SK-N-SH treated with all-trans-retinoic acid at 6 μM for 48 hours (cell line): ENCODE measurements around the gene TTYH2.
A peak's percentile ranks its signal among the peaks of the same experiment; 100 is the strongest.

Experiments
- ATAC-seq: fragments of 200-7000 bp; cut with Tn5 transposase; 3 replicates; pipeline ENCODE4 v1.9.1; 2020; ENCODE audit warnings: mild to moderate bottlenecking, moderate library complexity
- BACH2 ChIP-seq: fragments of 250-450 bp; sonication (Bioruptor Pico); IDR thresholded peaks from 2 replicates; pipeline ENCODE4 v1.9.0; 2021; ENCODE audit warnings: mild to moderate bottlenecking, borderline replicate concordance
- GLIS3 ChIP-seq: fragments of 250-450 bp; sonication (Bioruptor Pico); IDR thresholded peaks from 2 replicates; pipeline ENCODE4 v1.5.0; 2020; ENCODE audit warnings: mild to moderate bottlenecking, moderate library complexity
- OSR1 ChIP-seq: fragments of 250-450 bp; sonication (Bioruptor Pico); IDR thresholded peaks from 2 replicates; pipeline ENCODE4 v1.8.0; 2022; ENCODE audit warnings: moderate library complexity, mild to moderate bottlenecking, inconsistent platforms
- PPARA ChIP-seq: fragments of 250-450 bp; sonication (Bioruptor Pico); IDR thresholded peaks from 2 replicates; pipeline ENCODE4 v1.5.0; 2020; ENCODE audit warnings: mild to moderate bottlenecking, borderline replicate concordance
- RARB ChIP-seq: fragments of 250-450 bp; sonication (Bioruptor Pico); IDR thresholded peaks from 2 replicates; pipeline ENCODE4 v1.8.0; 2021; ENCODE audit warnings: mild to moderate bottlenecking, moderate library complexity
- SNAI2 ChIP-seq: fragments of 250-450 bp; sonication (Bioruptor Pico); IDR thresholded peaks from 2 replicates; pipeline ENCODE4 v1.5.0; 2020; ENCODE audit warnings: mild to moderate bottlenecking, moderate library complexity
- TCF4 ChIP-seq: fragments of 250-450 bp; sonication (Bioruptor Pico); IDR thresholded peaks from 2 replicates; pipeline ENCODE4 v1.8.0; 2021; ENCODE audit warnings: mild to moderate bottlenecking, moderate library complexity, borderline replicate concordance
- TOX ChIP-seq: fragments of 250-450 bp; sonication (Bioruptor Pico); IDR thresholded peaks from 2 replicates; pipeline ENCODE4 v1.8.0; 2021; ENCODE audit warnings: mild to moderate bottlenecking, moderate library complexity, borderline replicate concordance
- ZC3H10 ChIP-seq: fragments of 250-450 bp; sonication (Bioruptor Pico); IDR thresholded peaks from 2 replicates; pipeline ENCODE4 v1.5.1; 2021; ENCODE audit warnings: mild to moderate bottlenecking, moderate library complexity
- ZFP3 ChIP-seq: fragments of 250-450 bp; sonication (Bioruptor Pico); IDR thresholded peaks from 2 replicates; pipeline ENCODE4 v1.5.0; 2020; ENCODE audit warnings: mild to moderate bottlenecking, moderate library complexity
- ZFP30 ChIP-seq: fragments of 450-650 bp; formaldehyde crosslinking; IDR thresholded peaks from 2 replicates; pipeline ENCODE4 v1.5.0; 2022; ENCODE audit warnings: mild to moderate bottlenecking, moderate library complexity
- ZNF565 ChIP-seq: fragments of 450-650 bp; formaldehyde crosslinking; conservative IDR thresholded peaks from 2 replicates; pipeline ENCODE4 v1.5.0; 2020; ENCODE audit warnings: low read depth, mild to moderate bottlenecking, moderate library complexity
- ZNF70 ChIP-seq: fragments of 450-650 bp; formaldehyde crosslinking; IDR thresholded peaks from 2 replicates; pipeline ENCODE4 v1.5.0; 2020; ENCODE audit warnings: mild to moderate bottlenecking, moderate library complexity
- ZNF8 ChIP-seq: fragments of 450-650 bp; formaldehyde crosslinking; IDR thresholded peaks from 2 replicates; pipeline ENCODE4 v1.5.0; 2020; ENCODE audit warnings: mild to moderate bottlenecking, moderate library complexity
- TF ChIP-seq, protein P1 (sequence below): fragments of 250-450 bp; sonication (Bioruptor Pico); IDR thresholded peaks from 2 replicates; pipeline ENCODE4 v1.8.0; 2020; ENCODE audit warnings: mild to moderate bottlenecking, moderate library complexity, borderline replicate concordance
- TF ChIP-seq, protein P2 (sequence below): fragments of 250-450 bp; sonication (Bioruptor Pico); IDR thresholded peaks from 2 replicates; pipeline ENCODE4 v1.5.1; 2021; ENCODE audit warnings: mild to moderate bottlenecking, moderate library complexity
- TF ChIP-seq, protein P3 (sequence below): fragments of 250-450 bp; sonication (Bioruptor Pico); IDR thresholded peaks from 2 replicates; pipeline ENCODE4 v1.5.0; 2020; ENCODE audit warnings: mild to moderate bottlenecking, moderate library complexity
- TF ChIP-seq, protein P4 (sequence below): fragments of 250-450 bp; sonication (Bioruptor Pico); IDR thresholded peaks from 2 replicates; pipeline ENCODE4 v1.8.0; 2021; ENCODE audit warnings: low read depth, mild to moderate bottlenecking, moderate library complexity, borderline replicate concordance
- TF ChIP-seq, protein P5 (sequence below): fragments of 250-450 bp; sonication (Bioruptor Pico); IDR thresholded peaks from 2 replicates; pipeline ENCODE4 v1.5.1; 2020; ENCODE audit warnings: low read depth, mild to moderate bottlenecking, moderate library complexity

Gene TTYH2

DNA sequence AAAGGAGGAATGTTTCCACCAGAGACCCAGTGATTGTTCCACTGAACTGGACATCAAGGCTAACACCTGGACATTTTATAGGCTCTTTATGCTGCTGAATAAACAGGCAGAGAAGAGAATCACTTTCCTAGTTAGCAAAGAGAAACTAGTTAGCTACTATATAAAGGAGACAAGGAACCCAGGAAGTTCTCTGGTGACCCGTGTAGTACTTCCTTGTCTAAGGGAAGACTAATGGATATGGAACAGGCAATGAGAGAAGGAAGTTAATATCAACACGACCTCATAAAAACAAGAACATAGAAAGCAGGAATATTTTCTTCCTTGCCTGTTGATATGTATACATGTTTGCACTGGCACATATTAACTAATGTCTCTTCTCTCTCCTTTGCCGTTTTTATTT, 40.7 kb upstream of the TTYH2 start (continued):
- TF ChIP-seq, protein P1, sequence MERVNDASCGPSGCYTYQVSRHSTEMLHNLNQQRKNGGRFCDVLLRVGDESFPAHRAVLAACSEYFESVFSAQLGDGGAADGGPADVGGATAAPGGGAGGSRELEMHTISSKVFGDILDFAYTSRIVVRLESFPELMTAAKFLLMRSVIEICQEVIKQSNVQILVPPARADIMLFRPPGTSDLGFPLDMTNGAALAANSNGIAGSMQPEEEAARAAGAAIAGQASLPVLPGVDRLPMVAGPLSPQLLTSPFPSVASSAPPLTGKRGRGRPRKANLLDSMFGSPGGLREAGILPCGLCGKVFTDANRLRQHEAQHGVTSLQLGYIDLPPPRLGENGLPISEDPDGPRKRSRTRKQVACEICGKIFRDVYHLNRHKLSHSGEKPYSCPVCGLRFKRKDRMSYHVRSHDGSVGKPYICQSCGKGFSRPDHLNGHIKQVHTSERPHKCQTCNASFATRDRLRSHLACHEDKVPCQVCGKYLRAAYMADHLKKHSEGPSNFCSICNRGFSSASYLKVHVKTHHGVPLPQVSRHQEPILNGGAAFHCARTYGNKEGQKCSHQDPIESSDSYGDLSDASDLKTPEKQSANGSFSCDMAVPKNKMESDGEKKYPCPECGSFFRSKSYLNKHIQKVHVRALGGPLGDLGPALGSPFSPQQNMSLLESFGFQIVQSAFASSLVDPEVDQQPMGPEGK (CRISPR knock-in tag): no peak
- TF ChIP-seq, protein P2, sequence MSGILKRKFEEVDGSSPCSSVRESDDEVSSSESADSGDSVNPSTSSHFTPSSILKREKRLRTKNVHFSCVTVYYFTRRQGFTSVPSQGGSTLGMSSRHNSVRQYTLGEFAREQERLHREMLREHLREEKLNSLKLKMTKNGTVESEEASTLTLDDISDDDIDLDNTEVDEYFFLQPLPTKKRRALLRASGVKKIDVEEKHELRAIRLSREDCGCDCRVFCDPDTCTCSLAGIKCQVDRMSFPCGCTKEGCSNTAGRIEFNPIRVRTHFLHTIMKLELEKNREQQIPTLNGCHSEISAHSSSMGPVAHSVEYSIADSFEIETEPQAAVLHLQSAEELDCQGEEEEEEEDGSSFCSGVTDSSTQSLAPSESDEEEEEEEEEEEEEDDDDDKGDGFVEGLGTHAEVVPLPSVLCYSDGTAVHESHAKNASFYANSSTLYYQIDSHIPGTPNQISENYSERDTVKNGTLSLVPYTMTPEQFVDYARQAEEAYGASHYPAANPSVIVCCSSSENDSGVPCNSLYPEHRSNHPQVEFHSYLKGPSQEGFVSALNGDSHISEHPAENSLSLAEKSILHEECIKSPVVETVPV (CRISPR knock-in tag): no peak
- TF ChIP-seq TCF4 (CRISPR knock-in tag) (no peak), RARB (CRISPR knock-in tag) (no peak), ZNF8 (no peak)

DNA sequence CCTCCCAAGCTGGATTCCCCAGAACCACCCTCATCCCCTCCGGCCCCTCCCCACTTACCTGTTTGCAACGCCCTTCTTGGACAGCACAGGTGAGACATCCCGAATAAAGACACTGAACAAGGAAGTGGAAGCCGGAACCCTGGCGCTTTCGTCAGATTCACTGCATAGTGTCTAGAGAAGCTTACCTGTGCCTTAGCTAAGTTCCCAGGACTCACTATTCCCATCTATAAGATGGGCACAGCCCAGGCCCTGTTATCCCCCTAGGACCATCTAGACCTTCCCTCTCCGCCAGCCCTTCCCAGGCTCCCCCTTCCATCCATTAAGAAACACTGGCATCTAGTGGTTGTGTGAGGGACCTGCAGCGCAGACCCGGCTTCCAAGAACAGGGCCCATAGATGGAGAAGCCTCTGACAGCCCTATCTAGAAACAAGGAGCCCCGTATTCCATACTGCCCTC, 36.8 kb upstream of the TTYH2 start:
- TF ChIP-seq, protein P1 (CRISPR knock-in tag): no peak
- TF ChIP-seq ZNF70 (CRISPR knock-in tag): peak; percentile 45; the same call in 1 of the 2 replicates
- ATAC-seq: peak; percentile 96

DNA sequence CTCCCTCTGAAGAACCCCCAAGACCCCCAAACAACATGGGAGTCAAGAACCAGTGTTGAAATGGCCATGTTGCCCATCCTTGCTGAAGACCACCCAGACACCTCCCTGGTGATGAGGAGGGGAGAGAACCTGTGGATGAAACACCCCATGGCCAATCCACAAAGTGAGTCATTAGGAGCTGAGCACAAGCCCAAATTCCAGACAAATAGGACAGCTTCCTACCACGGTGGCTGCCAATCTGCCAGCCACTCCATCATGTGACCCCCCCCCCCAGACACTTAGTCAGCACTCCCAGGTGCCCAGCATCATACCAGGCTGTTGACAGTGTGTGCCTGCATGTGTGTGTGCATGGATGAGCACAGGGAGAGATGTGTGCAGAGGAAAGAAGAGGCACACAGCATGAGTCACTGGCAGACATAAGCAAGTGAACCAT, 36.3 kb upstream of the TTYH2 start:
- ATAC-seq: peak; percentile 13; the same call in 2 of the 3 replicates
- no peak for TF ChIP-seq ZNF8
- no peak for TF ChIP-seq ZFP3 (CRISPR knock-in tag)
- TF ChIP-seq SNAI2 (CRISPR knock-in tag): no peak
- TF ChIP-seq, protein P3, sequence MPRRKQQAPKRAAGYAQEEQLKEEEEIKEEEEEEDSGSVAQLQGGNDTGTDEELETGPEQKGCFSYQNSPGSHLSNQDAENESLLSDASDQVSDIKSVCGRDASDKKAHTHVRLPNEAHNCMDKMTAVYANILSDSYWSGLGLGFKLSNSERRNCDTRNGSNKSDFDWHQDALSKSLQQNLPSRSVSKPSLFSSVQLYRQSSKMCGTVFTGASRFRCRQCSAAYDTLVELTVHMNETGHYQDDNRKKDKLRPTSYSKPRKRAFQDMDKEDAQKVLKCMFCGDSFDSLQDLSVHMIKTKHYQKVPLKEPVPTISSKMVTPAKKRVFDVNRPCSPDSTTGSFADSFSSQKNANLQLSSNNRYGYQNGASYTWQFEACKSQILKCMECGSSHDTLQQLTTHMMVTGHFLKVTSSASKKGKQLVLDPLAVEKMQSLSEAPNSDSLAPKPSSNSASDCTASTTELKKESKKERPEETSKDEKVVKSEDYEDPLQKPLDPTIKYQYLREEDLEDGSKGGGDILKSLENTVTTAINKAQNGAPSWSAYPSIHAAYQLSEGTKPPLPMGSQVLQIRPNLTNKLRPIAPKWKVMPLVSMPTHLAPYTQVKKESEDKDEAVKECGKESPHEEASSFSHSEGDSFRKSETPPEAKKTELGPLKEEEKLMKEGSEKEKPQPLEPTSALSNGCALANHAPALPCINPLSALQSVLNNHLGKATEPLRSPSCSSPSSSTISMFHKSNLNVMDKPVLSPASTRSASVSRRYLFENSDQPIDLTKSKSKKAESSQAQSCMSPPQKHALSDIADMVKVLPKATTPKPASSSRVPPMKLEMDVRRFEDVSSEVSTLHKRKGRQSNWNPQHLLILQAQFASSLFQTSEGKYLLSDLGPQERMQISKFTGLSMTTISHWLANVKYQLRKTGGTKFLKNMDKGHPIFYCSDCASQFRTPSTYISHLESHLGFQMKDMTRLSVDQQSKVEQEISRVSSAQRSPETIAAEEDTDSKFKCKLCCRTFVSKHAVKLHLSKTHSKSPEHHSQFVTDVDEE (CRISPR knock-in tag): no peak
- TF ChIP-seq ZC3H10 (CRISPR knock-in tag): no peak
- TF ChIP-seq OSR1 (CRISPR knock-in tag): no peak
- TF ChIP-seq PPARA (CRISPR knock-in tag): no peak
- no peak for TF ChIP-seq BACH2 (CRISPR knock-in tag)
- TF ChIP-seq TOX (CRISPR knock-in tag): no peak
- TF ChIP-seq, protein P4, sequence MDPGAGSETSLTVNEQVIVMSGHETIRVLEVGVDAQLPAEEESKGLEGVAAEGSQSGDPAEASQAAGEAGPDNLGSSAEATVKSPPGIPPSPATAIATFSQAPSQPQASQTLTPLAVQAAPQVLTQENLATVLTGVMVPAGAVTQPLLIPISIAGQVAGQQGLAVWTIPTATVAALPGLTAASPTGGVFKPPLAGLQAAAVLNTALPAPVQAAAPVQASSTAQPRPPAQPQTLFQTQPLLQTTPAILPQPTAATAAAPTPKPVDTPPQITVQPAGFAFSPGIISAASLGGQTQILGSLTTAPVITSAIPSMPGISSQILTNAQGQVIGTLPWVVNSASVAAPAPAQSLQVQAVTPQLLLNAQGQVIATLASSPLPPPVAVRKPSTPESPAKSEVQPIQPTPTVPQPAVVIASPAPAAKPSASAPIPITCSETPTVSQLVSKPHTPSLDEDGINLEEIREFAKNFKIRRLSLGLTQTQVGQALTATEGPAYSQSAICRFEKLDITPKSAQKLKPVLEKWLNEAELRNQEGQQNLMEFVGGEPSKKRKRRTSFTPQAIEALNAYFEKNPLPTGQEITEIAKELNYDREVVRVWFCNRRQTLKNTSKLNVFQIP: no peak
- TF ChIP-seq GLIS3 (CRISPR knock-in tag): no peak
- no peak for TF ChIP-seq RARB (CRISPR knock-in tag)
- TF ChIP-seq TCF4 (CRISPR knock-in tag): no peak
- no peak for TF ChIP-seq ZNF565 (CRISPR knock-in tag)
- no peak for TF ChIP-seq ZFP30 (CRISPR knock-in tag)
- TF ChIP-seq, protein P2 (CRISPR knock-in tag): no peak
- TF ChIP-seq, protein P5, sequence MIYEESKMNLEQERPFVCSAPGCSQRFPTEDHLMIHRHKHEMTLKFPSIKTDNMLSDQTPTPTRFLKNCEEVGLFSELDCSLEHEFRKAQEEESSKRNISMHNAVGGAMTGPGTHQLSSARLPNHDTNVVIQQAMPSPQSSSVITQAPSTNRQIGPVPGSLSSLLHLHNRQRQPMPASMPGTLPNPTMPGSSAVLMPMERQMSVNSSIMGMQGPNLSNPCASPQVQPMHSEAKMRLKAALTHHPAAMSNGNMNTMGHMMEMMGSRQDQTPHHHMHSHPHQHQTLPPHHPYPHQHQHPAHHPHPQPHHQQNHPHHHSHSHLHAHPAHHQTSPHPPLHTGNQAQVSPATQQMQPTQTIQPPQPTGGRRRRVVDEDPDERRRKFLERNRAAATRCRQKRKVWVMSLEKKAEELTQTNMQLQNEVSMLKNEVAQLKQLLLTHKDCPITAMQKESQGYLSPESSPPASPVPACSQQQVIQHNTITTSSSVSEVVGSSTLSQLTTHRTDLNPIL (CRISPR knock-in tag): no peak
